Glomerular endothelial cell (primary cell): ENCODE measurements around the gene PDE2A. TPM values are rescaled to one million over a fixed set of nuclear protein-coding genes. Genes with fewer than 3 reads are reported as not detected.

Experiments used
- DNase-seq: peaks from one replicate; pipeline ENCODE4 v3.0.0-alpha.2; 2011; ENCODE audit warnings: low read depth, low spot score; ENCODE audit errors: extremely low read depth
- total RNA-seq: library from RNA; depleted of rRNA; stranded (reverse); fragments of >200 nt; gene quantifications from 2 replicates; pipeline ENCODE4 v1.2.3, GENCODE V29; 2015

Gene PDE2A
- total RNA-seq, 1 donor from 2014 or later = 81.2 TPM

DNA sequence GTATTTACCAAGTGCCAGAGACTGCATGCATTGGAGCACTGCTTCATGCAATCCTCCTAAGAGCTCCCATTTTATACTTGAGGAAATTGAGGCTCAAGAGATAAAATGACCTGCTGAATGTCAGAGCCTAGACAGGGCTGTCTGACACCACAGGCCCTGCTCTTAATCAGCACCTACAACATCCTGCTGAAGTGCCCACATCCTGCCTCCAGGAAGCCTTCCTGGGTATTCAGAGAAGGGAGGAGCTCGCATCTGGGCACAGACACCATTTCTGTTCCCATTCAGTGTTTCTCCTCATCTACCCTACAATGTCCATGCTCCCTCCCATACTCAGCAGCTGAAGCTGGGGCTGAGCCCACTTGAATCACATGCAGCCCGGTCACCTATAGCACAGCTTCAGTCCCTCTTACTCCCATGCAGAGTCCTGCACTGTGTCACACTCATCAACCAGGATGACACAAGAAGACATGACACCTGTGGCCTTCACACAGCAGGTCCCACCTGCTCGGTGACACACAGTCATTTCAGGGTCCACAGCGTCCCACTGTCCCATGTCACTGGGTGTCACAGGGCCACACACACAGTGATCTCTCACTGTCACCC lies 53.1 kb downstream of the PDE2A start:
- DNase-seq = no peak

GRCh38 chr11:72618803-72619202 lies 55.4 kb downstream of the PDE2A start:
- DNase-seq = no peak

DNA sequence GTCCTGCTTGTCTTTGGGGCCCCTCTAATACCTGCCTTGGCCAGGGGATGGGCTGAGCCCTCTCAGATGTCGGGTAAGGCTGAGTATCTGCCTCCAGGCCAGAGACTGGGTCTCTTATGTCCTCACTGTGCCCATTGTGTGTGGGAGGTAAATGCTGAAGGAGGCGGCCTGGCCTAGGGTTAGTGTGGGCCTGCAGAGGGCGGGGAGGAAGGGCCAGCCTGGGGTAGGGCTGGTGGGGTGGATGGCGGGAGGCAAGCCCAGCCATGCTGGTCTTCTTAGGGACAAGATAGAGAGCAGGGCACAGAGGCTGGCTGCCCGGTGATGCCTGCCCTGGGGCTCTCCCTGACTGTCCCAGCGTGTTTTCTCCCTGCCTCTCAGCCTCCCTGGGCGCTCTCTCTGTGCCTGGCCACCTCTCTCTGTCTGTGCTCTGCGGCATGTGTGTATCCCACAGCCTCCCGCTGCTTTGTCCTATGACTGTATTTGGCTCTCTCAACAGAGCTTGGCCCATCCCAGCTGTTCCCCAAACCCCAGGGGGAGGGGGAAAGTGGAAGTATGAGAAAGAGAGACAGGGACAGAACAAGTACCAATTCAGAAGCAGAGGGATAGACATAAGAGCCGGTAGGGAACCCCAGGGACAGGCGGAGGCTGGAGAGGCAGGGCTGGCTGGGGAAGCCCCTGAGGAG lies 57.0 kb downstream of the PDE2A start:
- DNase-seq = no peak

GRCh38 chr11:72616655-72617054 lies 57.6 kb downstream of the PDE2A start:
- DNase-seq = no peak

DNA sequence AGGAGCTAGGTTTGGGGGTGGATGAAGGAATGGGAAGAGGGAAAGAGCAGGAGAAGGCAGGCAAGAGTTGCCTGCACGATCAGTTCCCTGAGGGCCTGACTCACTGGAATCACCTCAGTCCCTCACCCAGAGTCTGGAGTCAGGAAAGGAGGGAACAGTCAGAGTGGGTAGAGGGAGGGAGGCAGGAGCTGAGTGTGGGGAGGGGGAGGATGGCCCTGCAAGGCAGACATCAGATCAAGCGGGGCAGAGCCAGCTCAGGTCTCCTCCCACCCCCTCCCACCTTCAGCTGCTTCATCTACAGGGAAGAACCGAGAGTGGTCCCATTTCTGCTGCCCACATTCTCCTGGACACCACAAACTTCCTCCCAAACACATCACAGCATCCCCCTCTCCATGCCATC lies 58.9 kb downstream of the PDE2A start:
- no peak for DNase-seq

DNA sequence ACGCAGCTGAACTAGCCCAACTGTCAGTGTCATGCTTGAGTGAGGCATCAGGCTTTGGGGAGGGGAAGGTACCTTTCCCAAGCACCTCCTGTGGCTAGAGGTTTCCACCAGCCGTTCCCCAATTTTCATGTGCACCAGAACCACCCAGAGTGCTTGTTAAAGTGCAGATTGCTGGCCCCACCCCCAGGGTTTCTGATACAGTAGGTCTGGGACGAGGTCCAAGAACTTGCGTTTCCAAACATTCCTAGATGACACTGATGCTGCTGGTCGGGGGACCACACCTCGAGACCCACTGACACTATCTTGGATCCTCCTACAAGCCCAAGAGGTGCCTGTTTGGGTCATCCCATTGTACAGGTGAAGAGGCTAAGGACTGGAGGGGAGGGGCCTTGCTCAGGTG lies 59.8 kb downstream of the PDE2A start:
- no peak for DNase-seq

- no peak for DNase-seq
These were observed 60.2 kb downstream of the PDE2A start for GRCh38 chr11:72613977-72614376.

DNA sequence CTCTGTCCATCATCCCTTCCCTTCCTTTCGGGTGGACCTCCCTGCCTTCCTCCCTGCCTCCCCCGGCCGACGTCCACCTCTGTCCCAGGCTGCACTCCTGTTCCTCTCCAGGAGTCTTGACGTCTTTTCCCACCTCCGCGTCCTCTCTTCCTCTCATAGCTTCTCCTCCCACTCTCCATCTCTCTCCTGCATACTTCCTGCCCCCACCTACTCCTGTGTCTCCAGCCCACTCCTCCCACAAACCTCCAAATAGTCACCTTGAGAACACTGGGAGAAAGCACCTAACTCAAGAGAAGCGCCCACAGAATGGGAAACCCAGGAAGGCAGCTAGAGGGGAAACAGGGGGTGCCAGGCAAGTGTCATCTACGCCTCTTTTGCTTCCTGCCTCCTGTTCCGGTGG lies 60.8 kb downstream of the PDE2A start:
- no peak for DNase-seq

- DNase-seq = no peak
These were observed 64.7 kb downstream of the PDE2A start for GRCh38 chr11:72609476-72609875.

DNA sequence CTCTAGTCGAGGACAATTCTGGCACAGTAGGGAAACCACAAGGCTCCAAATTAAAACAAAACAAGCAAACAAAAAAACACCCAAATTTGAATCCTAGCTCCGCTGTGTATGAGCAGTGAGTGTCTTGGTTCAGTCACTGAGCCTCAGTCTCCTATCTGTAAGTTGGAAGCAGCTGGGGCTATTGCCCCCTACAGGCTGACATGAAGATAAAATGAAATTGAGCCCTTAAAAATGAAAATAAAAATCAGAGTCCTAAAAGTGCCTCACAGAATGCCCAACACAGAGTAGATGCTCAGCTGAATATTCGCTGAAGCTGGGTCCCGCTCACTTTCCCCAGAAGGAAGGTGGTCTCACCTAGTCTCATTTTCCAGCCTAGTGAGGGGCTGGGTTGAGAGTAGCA lies 65.2 kb downstream of the PDE2A start:
- no peak for DNase-seq

DNA sequence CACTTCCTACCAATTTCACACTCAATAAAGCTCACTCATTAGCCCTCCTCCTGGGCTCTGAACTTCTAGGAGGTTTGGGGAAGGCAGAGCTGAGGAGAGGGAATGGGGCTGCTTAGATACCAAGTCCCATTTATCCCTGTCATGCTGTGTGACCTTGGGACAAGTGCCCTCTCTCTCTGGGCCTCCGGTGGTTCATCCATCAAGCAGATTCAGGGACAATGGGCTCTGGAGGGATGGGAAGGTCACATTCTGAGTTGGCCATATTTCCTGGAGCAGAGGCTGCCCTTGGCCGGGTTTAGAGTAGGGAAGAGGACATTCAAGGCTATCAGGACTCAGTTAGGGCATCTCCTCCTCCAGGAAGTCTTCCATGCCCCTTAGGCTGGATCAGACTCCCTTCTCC lies 66.7 kb downstream of the PDE2A start:
- DNase-seq = no peak

DNA sequence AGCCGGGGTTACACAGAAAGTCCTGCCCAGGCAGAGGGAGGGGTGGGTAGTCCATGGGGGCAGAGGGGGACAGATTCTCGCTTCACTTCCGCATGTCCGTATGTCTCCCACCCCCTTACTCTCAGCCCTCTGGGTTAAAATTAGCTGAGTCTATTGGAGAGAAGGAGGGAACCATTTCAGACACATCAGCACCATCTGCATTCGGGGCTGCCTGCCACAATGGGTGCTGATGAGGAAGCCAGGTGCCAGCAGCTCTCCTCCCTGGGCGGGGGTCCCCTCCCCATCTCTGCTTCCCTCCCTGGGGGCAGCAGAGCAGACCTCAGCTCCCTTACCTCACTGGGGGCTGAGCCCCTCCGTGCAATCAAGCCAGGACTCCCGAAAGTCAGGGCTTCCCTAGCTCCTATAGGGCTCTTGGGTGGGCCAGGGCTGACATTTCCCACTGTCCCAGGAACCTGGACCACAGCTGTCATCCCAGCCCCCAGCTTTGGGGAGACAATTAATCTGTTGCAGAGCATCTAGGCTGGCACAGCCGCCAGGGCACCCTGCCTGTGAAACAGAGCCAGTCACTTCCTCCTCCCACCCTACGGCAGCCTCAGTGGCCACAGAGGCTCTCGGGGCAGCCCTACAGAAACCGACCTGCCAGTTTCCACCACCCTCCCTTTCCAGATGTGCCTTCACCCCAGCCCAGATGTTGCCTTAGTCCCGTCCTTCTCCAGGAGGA lies 67.3 kb downstream of the PDE2A start:
- no peak for DNase-seq

DNA sequence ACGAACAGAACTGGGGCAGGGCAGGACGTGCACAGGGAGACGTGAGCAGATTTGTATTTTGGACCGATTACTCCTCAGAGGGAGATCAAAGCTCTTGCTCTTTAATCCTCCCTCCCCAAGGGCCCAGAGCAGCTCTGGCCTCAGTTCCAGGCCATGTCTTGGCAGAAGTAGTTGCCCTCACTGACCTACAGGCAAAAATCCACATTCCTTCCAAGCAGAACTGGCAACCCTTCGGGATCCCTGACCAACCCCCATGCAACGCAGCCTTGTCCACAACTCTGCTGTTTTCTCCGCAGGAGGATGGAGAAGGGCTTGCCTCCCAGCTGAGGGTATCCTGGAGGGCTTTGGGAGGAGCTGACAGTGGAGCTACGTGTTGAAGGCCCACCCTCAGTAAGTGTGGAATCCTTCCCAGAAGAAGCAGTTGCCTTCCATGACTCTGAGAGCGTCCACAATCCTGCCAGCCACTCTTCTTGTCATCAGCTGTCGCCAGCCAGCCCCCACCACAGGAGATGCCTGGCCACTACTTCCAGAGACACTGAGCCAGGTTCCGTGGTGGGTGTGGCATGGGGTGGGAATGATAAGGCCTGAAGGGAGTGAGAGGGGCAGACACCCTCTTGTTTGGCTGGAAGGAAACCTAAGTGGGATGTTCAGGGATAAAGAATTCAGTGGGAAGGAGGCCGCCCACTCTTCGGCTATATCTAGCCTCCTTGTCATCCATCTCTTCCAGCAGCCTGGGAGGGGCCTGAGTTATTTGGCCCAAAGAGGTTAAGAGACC lies 68.1 kb downstream of the PDE2A start:
- no peak for DNase-seq

DNA sequence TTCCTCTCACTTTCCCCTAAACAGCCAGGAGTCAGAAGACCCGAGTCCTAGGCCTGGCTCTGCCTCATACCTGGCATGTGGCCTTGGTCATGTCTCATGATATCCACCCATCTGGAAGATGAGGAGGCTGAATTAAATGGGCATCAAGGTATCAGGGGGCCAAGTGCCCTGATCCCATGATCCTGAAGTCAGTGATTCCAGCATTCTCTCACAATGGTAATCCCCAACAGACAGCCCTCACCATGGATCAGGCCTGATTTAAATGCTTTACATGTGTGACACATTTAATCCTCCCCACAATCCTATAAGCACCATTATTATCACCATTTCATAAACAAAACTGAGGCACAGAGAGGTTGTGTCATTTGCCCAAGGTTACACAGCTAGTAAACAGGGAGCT lies 70.0 kb downstream of the PDE2A start:
- no peak for DNase-seq

- no peak for DNase-seq
These were observed 71.8 kb downstream of the PDE2A start for GRCh38 chr11:72602250-72602904.

GRCh38 chr11:72600557-72600956 lies 73.7 kb downstream of the PDE2A start:
- no peak for DNase-seq

DNA sequence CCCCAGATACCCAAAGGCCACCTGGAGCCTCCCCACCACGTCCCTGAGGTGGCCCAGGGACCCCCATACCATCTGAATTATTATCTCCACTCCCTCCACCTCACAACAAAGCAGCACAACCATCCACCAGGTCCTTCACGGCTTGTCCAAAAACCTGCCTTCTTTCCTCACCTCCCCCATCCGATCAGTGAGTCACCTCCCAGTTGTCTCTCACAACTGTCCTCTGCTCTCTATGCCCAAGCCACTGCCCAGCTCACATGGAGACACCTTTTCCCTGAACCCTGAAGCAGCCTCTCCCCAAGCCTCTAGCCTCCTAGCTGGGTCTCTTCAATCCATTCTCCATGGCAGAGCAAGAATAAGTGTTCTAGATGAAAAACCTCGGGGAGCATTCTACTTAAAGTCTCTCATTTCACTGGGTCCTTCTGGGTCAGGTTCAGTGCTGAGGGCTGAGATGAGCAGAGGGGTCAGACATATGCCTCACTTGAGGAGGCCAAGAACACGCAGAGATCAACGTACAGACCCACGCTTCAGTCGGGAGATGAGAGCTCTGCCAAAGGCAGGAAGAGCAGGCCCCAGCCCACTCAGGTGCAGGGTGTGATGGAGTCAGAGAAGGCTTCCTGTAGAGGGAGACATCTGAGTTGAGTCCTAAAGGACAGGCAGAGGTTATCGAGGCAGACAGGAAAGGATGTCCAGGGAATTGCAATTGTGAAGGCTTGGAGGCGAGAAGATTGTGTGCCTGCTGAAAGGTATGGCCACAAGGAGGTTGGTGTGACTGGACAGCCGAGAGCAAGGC lies 74.7 kb downstream of the PDE2A start:
- no peak for DNase-seq

DNA sequence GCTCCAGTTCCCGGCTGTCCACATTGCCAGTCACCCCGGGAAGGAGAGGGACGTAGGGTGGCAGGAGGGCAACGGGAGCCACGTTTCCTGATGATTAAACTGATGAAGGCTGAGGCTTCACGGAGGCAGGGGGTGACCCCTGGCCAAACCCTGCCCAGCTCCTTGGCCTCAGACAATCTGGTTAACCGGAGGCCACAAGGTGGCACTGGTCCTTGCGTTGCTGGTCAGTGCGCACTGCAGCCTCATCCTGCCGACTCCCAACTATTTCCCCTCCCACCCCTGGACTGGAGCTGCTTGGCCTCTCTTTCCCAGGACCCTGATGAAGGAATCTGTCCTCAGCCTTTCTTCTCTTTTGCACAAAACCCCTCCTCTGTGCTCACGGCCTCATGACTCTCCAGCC lies 75.3 kb downstream of the PDE2A start:
- peak; percentile 10 for DNase-seq

DNA sequence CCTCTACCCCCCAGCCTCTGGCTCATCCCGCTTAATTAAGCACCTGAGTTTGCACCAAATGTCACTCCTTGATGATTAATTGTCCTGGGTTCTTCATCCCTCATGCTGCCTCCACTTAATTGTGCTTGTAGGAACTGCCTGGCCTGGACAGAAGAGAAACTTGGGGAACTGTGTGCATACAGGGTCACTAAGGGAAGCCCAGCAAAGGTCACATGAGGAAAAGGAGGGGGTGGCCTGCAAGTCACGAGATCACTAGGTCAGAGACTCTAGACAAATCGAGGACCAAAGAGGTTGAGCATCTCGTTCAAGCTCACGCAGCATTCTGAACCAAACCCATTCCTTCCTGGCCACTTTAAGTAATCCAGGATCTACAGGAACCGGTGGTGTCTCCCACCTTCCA lies 75.8 kb downstream of the PDE2A start:
- DNase-seq = no peak

DNA sequence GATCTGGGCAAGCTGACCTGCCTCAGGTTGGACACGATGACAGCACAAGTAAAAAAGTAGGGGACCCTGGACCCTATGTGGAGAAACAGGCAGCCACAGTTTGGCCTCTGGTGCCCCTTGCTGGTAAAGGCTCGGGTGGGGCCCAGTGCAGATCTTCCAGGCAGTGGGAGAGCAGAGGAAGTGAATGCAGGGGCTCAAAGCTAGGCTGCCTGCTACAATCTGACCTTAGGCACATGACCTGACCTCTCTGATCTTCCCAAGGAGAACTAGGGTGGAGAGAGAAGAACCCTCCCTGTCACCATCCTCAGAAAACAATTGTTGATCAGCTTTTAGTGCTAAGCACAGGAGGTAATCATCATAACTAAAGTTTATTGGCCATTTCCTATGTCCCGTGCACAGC lies 76.5 kb downstream of the PDE2A start:
- no peak for DNase-seq
